Endometrial microvascular endothelial cells (primary cell): ENCODE results near the gene STBD1. TPM values are rescaled to one million over a fixed set of nuclear protein-coding genes. Genes with fewer than 3 reads are reported as not detected.
"Not testable (repeated sequence)": the region's sequence is repeated elsewhere in the genome, so short reads cannot be mapped to it uniquely, and the experiment has no call there.

Experiments
- in situ Hi-C: cut with HindIII; loops from 2 replicates; pipeline ENCODE4 v1.10.0; 2017; ENCODE audit warnings: low sequenced_read_pairs, low pct_unique_long_range_greater_than_20kb; ENCODE audit errors: inconsistent ontology term
- total RNA-seq: library from RNA; depleted of rRNA; stranded (reverse); fragments of >200 nt; gene quantifications from one replicate; pipeline ENCODE4 v1.2.3, GENCODE V29; 2015; ENCODE audit errors: inconsistent ontology term

Gene STBD1
- total RNA-seq, 1 donor from 2014 or later = 0.74 TPM

GRCh38 chr4:76311896-76312331, 5.4 kb downstream of the STBD1 start:
- in situ Hi-C loops = no loop called here

- in situ Hi-C loops = no loop called here
These were observed 5.9 kb downstream of the STBD1 start for GRCh38 chr4:76312457-76312856.

- in situ Hi-C loops = no loop called here
These were observed 7.0 kb downstream of the STBD1 start for GRCh38 chr4:76313547-76313946.

- in situ Hi-C loops = no loop called here
These were observed 8.9 kb downstream of the STBD1 start for GRCh38 chr4:76315267-76315918.

GRCh38 chr4:76316131-76316530, 9.6 kb downstream of the STBD1 start:
- in situ Hi-C loops = no loop called here

- in situ Hi-C loops = no loop called here
These were observed 15.7 kb downstream of the STBD1 start for GRCh38 chr4:76322236-76322635.

GRCh38 chr4:76325072-76325471, 18.5 kb downstream of the STBD1 start:
- in situ Hi-C loops = no loop called here

GRCh38 chr4:76326515-76326914, 20.0 kb downstream of the STBD1 start:
- in situ Hi-C loops = no loop called here

GRCh38 chr4:76334885-76335284, 28.4 kb downstream of the STBD1 start:
- in situ Hi-C loops = no loop called here

GRCh38 chr4:76339364-76339763, 32.8 kb downstream of the STBD1 start:
- in situ Hi-C loops = no loop called here

GRCh38 chr4:76341063-76341462, 34.5 kb downstream of the STBD1 start:
- in situ Hi-C loops = no loop called here

GRCh38 chr4:76342191-76342590, 35.7 kb downstream of the STBD1 start:
- in situ Hi-C loops = no loop called here

- in situ Hi-C loops = no loop called here
These were observed 36.3 kb downstream of the STBD1 start for GRCh38 chr4:76342803-76343202.

- in situ Hi-C loops = no loop called here
These were observed 48.3 kb downstream of the STBD1 start for GRCh38 chr4:76354517-76355473.

GRCh38 chr4:76357981-76358380, 51.4 kb downstream of the STBD1 start:
- in situ Hi-C loops = no loop called here

- in situ Hi-C loops = not testable (repeated sequence)
These were observed 53.4 kb downstream of the STBD1 start for GRCh38 chr4:76359881-76360466.
